K562 (cell line): ENCODE data around the gene FMOD. TPM values are rescaled to one million over a fixed set of nuclear protein-coding genes. Genes with fewer than 3 reads are reported as not detected.

ENCODE experiments used
- E2F6 ChIP-seq, 2 experiments: IDR thresholded peaks; 2 replicates each; pipeline ENCODE4 v1.6.1; 2011; ENCODE audit warnings: borderline replicate concordance in 1 of 2, control low read depth in 1 of 2, low read depth in 1 of 2, low read length in 1 of 2, mild to moderate bottlenecking in 1 of 2, mixed read lengths in 1 of 2, moderate library complexity in 1 of 2; ENCODE audit not compliant: insufficient read depth in 1 of 2, insufficient read length in 1 of 2, poor library complexity in 1 of 2, severe bottlenecking in 1 of 2; ENCODE audit errors: extremely low read depth in 1 of 2
- L3MBTL2 ChIP-seq: fragments of 450-650 bp; IDR thresholded peaks from 2 replicates; pipeline ENCODE4 v1.6.1; 2016; ENCODE audit warnings: mild to moderate bottlenecking, moderate library complexity
- LCOR ChIP-seq: sonication (generic); formaldehyde crosslinking; IDR thresholded peaks from 2 replicates; pipeline ENCODE4 v1.8.0; 2022; ENCODE audit warnings: mild to moderate bottlenecking, missing genetic modification reagents
- MGA ChIP-seq: fragments of 450-650 bp; IDR thresholded peaks from 2 replicates; pipeline ENCODE4 v1.6.1; 2016; ENCODE audit warnings: mild to moderate bottlenecking, moderate library complexity
- MYC ChIP-seq, 2 experiments: fragments of 250-450 bp in 1 of 2; sonication (Bioruptor Pico) in 1 of 2; IDR thresholded peaks; 2 replicates each; pipeline versions ENCODE4 v1.5.1 to v1.6.1; 2012 to 2021; ENCODE audit warnings: low read depth in 2 of 2, borderline replicate concordance in 1 of 2, improper control_type of control experiment in 1 of 2, low read length in 1 of 2, mild to moderate bottlenecking in 1 of 2, moderate library complexity in 1 of 2
- NCOA1 ChIP-seq: fragments of 450-650 bp; IDR thresholded peaks from 2 replicates; pipeline ENCODE4 v1.6.1; 2016; ENCODE audit warnings: low read depth
- POLR2G ChIP-seq: fragments of 200-400 bp; formaldehyde crosslinking; IDR thresholded peaks from 2 replicates; pipeline ENCODE4 v1.6.1; 2017; ENCODE audit warnings: low read depth, mild to moderate bottlenecking, antibody characterized with exemption, low read length, moderate library complexity
- SRF ChIP-seq, 2 experiments: fragments of 250-450, 450-650 bp in 1 of 2; sonication (Bioruptor Pico) in 1 of 2; sonication (generic) in 1 of 2; formaldehyde crosslinking; IDR thresholded peaks; 2 replicates each; pipeline versions ENCODE4 v1.5.0 to v1.5.1; 2020 to 2022; ENCODE audit warnings: mild to moderate bottlenecking in 1 of 2, missing genetic modification reagents in 1 of 2
- TEAD2 ChIP-seq: fragments of 450-650 bp; IDR thresholded peaks from 2 replicates; pipeline ENCODE4 v1.6.1; 2016; ENCODE audit warnings: missing genetic modification characterization, control low read depth, missing compliant biosample characterization
- polyA plus RNA-seq, 8 experiments: library from polyadenylated mRNA; depleted of rRNA in 4 of 8; stranded (reverse) in 5 of 8; unstranded in 3 of 8; fragments of >200 nt; fragmentation: Nextera tagmentation in 2 of 8; fragmentation: Illumina TruSeq in 1 of 8; extraction: Ambion mirVana in 2 of 8; extraction: Trizol in 1 of 8; gene quantifications; 2 replicates each; pipeline versions ENCODE4 v1.2.1 to v1.2.3, GENCODE V29; 2011 to 2014; ENCODE audit warnings: inconsistent platforms in 1 of 8, missing spikeins in 1 of 8
- total RNA-seq, 7 experiments: library from RNA; depleted of rRNA in 6 of 7; stranded (reverse); fragments of >200 nt in 6 of 7; fragmentation: Illumina TruSeq in 2 of 7; extraction: Trizol in 2 of 7; gene quantifications; 2 replicates each; pipeline versions ENCODE4 v1.2.1 to v1.2.3, GENCODE V29; 2011 to 2021; ENCODE audit warnings: low replicate concordance in 1 of 7

The FMOD gene
- total and polyA plus RNA-seq, 9 of the 15 experiments (the other 6 are each of a cell fraction or from before 2014, with no cell fraction given) = 0.03 to 0.13 (median 0.03) TPM; not detected in 6

GRCh38 chr1:203304919-203305808 is 45.8 kb downstream of the FMOD start, which contains the start of gene BTG2 (continued):
- peak; percentile 51 for TF ChIP-seq MGA
- TF ChIP-seq POLR2G = peak; percentile 97
- peak; percentile 44 for TF ChIP-seq MYC (IDR thresholded peaks at IDR 0.05; ENCODE audit: low read depth, low read length)
- TF ChIP-seq MYC (CRISPR knock-in tag; IDR thresholded peaks at IDR 0.05; ENCODE audit: borderline replicate concordance, low read depth) = peak; percentile 59; the same call in 1 of the 2 replicates
- TF ChIP-seq LCOR (CRISPR knock-in tag) = peak; percentile 43; the same call in 1 of the 2 replicates
- no peak for TF ChIP-seq TEAD2 (tag)
- peak; percentile 52 for TF ChIP-seq NCOA1
- peak; percentile 81 for TF ChIP-seq L3MBTL2
- peak in 1 of 2 experiments; percentile 85; a peak in 1 of 4 replicates for TF ChIP-seq SRF (CRISPR knock-in tag; IDR thresholded peaks at IDR 0.05)
- TF ChIP-seq E2F6 (IDR thresholded peaks at IDR 0.05; ENCODE audit: borderline replicate concordance in 1 of 2, extremely low read depth in 1 of 2, insufficient read depth in 1 of 2, insufficient read length in 1 of 2, low read depth in 1 of 2, low read length in 1 of 2, poor library complexity in 1 of 2, severe bottlenecking in 1 of 2) = peak; percentile 18 to 74
